GM21786 (cell line): ENCODE measurements around the gene IFNGR2.

Experiments used
- ATAC-seq: cut with Tn5 transposase; IDR thresholded peaks from one replicate; pipeline ENCODE4 v1.9.1; 2021; ENCODE audit not compliant: unreplicated experiment

The IFNGR2 gene

DNA sequence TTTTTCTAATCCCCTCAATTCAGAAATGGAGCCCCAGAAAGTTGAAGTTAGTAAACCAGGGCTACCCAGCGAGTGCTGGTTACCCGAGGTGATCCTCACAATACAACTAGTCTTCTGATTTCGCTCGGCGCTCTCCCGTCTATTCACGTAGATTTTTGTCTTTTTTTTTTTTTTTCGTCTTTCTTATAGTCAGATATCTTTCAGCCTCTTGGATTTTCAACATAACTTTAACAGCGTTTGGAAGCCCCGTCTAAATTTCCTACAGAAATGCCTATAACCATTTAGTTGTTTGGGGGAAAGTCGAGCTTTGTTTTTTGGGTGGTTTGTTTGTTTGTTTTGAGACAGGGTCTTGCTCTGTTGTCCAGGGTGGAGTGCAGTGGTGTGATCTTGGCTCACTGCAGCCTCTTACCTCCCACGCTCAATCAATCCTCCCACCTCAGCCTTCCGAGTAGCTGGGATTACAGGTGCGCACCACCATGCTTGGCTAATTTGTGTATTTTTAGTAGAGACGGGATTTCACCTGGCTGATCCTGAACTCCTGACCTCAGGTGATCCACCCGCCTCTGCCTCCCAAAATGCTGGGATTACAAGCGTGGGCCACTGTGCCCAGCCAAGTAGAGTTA, 77.4 kb downstream of the IFNGR2 start:
- ATAC-seq, result no peak

DNA sequence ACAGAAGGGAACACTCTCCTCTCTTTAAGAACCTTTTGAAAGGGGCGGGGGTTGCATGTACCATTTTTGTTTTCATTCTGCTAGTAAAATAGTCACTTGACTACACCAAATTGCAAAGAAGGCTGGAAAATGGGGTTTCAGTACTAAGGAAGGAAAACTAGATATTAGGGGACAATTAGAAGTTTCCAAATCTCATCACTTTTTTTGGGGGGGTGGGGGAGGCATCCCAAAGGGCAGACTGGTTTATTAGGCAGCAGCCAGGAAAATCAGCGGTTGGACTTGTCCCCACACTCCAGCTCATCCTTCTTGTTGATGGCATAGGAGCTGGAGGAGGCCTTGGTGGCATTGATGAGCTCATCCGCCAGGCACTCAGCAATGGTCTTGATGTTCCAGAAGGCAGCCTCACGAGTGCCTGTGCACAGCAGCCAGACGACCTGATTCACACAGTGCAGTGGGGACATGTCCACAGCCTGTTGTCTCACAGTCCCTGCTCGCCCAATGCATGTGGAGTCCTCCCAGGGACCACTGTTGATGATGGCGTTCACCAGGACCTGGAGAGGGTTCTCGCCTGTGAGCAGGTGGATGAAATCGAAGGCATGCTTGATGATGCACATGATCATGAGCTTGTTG, 78.2 kb downstream of the IFNGR2 start:
- ATAC-seq, result no peak
